Coronary artery (tissue), 2 donors: ENCODE data around the gene PLXNA2.

Experiments used
- DNase-seq: peaks from one replicate; pipeline ENCODE4 v3.0.0-alpha.2; 2017; ENCODE audit warnings: low spot score
- H3K27ac ChIP-seq, 2 donors: fragments of 200-600 bp; sonication (generic); one replicate each; pipeline ENCODE4 v1.5.1; 2016 to 2019
- H3K4me3 ChIP-seq: fragments of 200-600 bp; sonication (generic); 2 replicates; pipeline ENCODE4 v1.5.1; 2016; ENCODE audit warnings: mild to moderate bottlenecking, moderate library complexity
- CTCF ChIP-seq: fragments of 200-600 bp; sonication (generic); IDR thresholded peaks from one replicate; pipeline ENCODE4 v1.5.1; 2019; ENCODE audit warnings: antibody characterized with exemption

Gene PLXNA2

GRCh38 chr1:208045463-208046260 is 198.5 kb downstream of the PLXNA2 start:
- Histone ChIP-seq H3K4me3 (no peak overlapping the region), H3K27ac (peak overlapping the region in 1 of 2 donors; percentile 91)
- DNase-seq = no peak
- no peak for TF ChIP-seq CTCF

- Histone ChIP-seq H3K4me3 (no peak overlapping the region), H3K27ac (no peak overlapping the region)
- no peak for TF ChIP-seq CTCF
- no peak for DNase-seq
Observed at GRCh38 chr1:208044589-208045462, 199.4 kb downstream of the PLXNA2 start.

GRCh38 chr1:208043691-208044181 is 200.4 kb downstream of the PLXNA2 start:
- no peak overlapping the region for H3K27ac ChIP-seq

GRCh38 chr1:208042868-208043267 is 201.3 kb downstream of the PLXNA2 start:
- no peak overlapping the region for H3K4me3 ChIP-seq
- no peak for TF ChIP-seq CTCF
- no peak for DNase-seq
- H3K27ac ChIP-seq = no peak overlapping the region

More at GRCh38 chr1:208043691-208044181, 200.4 kb downstream of the PLXNA2 start:
- DNase-seq = no peak
- H3K4me3 ChIP-seq = no peak overlapping the region
- TF ChIP-seq CTCF = no peak

- no peak for DNase-seq
- Histone ChIP-seq H3K4me3 (no peak overlapping the region), H3K27ac (no peak overlapping the region)
- TF ChIP-seq CTCF = no peak
Observed at GRCh38 chr1:208042041-208042615, 202.1 kb downstream of the PLXNA2 start.

- no peak for DNase-seq
- Histone ChIP-seq H3K4me3 (no peak overlapping the region), H3K27ac (no peak overlapping the region)
- TF ChIP-seq CTCF = no peak
Observed at GRCh38 chr1:208041505-208041904, 202.7 kb downstream of the PLXNA2 start.
